Subcutaneous adipose tissue (tissue), 4 donors: ENCODE measurements around the gene CRHBP. TPM values are rescaled to one million over a fixed set of nuclear protein-coding genes. Genes with fewer than 3 reads are reported as not detected.

Source experiments
- CTCF ChIP-seq: fragments of 450-650 bp; IDR thresholded peaks from one replicate; pipeline ENCODE4 v1.5.1; 2016; ENCODE audit warnings: low read depth, mild to moderate bottlenecking, control low read depth, antibody characterized with exemption, moderate library complexity
- total RNA-seq, 4 donors: library from RNA; depleted of rRNA; stranded (reverse); fragments of >200 nt; gene quantifications; one replicate each; pipeline ENCODE4 v1.1.0, GENCODE V29; 2016

The CRHBP gene
- 10 to 100 TPM in 1 of 4 donors, 1 to 10 TPM in 3; 2.0 to 16.4 (median 3.9) TPM for total RNA-seq

- no peak for TF ChIP-seq CTCF
Observed at GRCh38 chr5:76952795-76953536, at the start of gene CRHBP. CRHBP (plus strand) TSS chr5:76953045; CDS start chr5:76953135, 90 bp downstream.

GRCh38 chr5:76908166-76908565, 44.7 kb upstream of the CRHBP start:
- TF ChIP-seq CTCF: no peak

- no peak for TF ChIP-seq CTCF
Observed at GRCh38 chr5:76918539-76918938, 34.3 kb upstream of the CRHBP start.

GRCh38 chr5:76920491-76920890, 32.4 kb upstream of the CRHBP start:
- no peak for TF ChIP-seq CTCF

GRCh38 chr5:76926329-76927105, 26.3 kb upstream of the CRHBP start:
- no peak for TF ChIP-seq CTCF

- no peak for TF ChIP-seq CTCF
Observed at GRCh38 chr5:76927961-76928360, 24.9 kb upstream of the CRHBP start.

- no peak for TF ChIP-seq CTCF
Observed at GRCh38 chr5:76930083-76930482, 22.8 kb upstream of the CRHBP start.
